ENCODE measurements around the gene SLC16A14.
"Not testable (repeated sequence)": the region's sequence is repeated elsewhere in the genome, so short reads cannot be mapped to it uniquely, and the experiment has no call there.

The SLC16A14 gene

GRCh38 chr2:230068651-230069055, at the start of gene SLC16A14:
SLC16A14 (minus strand) TSS chr2:230068924; CDS start chr2:230059352, 9,572 bp downstream.
- Mint-ChIP-seq H3K36me3 (ENCODE audit: insufficient read depth) (peaks cover 4% of the 10 kb centered on the region), H3K27me3 (peaks cover 19% of the 10 kb centered on the region), H3K27ac (ENCODE audit: low read depth) (peak within 1 kb of the TSS; percentile 30), H3K4me3 (peak within 1 kb of the TSS; percentile 82), H3K9me3 (no peaks in the 10 kb centered on the region), H3K4me1 (peaks cover 11% of the 10 kb centered on the region)
- no peak for DNase-seq (ENCODE audit: low spot score in 2 of 2)
- peak; percentile 7 for ATAC-seq (replicated peaks; ENCODE audit: extremely low read depth, poor library complexity, severe bottlenecking)

GRCh38 chr2:230106771-230107170, 38.0 kb upstream of the SLC16A14 start:
- peaks cover 22% of the 10 kb centered on the region for H3K9me3 Mint-ChIP-seq
- ATAC-seq (replicated peaks; ENCODE audit: extremely low read depth, poor library complexity, severe bottlenecking), result no peak
- H3K27ac Mint-ChIP-seq (ENCODE audit: low read depth), result no peak overlapping the region
- peaks cover 65% of the 10 kb centered on the region for H3K27me3 Mint-ChIP-seq
- no peak overlapping the region for H3K4me3 Mint-ChIP-seq
- DNase-seq (ENCODE audit: low spot score in 2 of 2), result no peak
- no peaks in the 10 kb centered on the region for H3K36me3 Mint-ChIP-seq (ENCODE audit: insufficient read depth)
- no peaks in the 10 kb centered on the region for H3K4me1 Mint-ChIP-seq

GRCh38 chr2:230101967-230102366, 33.2 kb upstream of the SLC16A14 start:
- not testable (repeated sequence) for H3K36me3 Mint-ChIP-seq (ENCODE audit: insufficient read depth); H3K4me1 Mint-ChIP-seq; ATAC-seq (replicated peaks; ENCODE audit: extremely low read depth, poor library complexity, severe bottlenecking); H3K27ac Mint-ChIP-seq (ENCODE audit: low read depth); DNase-seq (ENCODE audit: low spot score in 2 of 2); H3K4me3 Mint-ChIP-seq
- Mint-ChIP-seq H3K27me3 (peaks cover 65% of the 10 kb centered on the region), H3K9me3 (peaks cover 23% of the 10 kb centered on the region)

- DNase-seq (ENCODE audit: low spot score in 2 of 2), result no peak
- Mint-ChIP-seq H3K4me1 (no peaks in the 10 kb centered on the region), H3K4me3 (no peak overlapping the region), H3K27ac (ENCODE audit: low read depth) (no peak overlapping the region), H3K36me3 (ENCODE audit: insufficient read depth) (no peaks in the 10 kb centered on the region), H3K9me3 (peaks cover 13% of the 10 kb centered on the region), H3K27me3 (peaks cover 29% of the 10 kb centered on the region)
- ATAC-seq (replicated peaks; ENCODE audit: extremely low read depth, poor library complexity, severe bottlenecking), result no peak
These were observed 29.1 kb upstream of the SLC16A14 start for GRCh38 chr2:230097841-230098240.

GRCh38 chr2:230097424-230097823, 28.7 kb upstream of the SLC16A14 start:
- ATAC-seq (replicated peaks; ENCODE audit: extremely low read depth, poor library complexity, severe bottlenecking) (no peak), DNase-seq (ENCODE audit: low spot score in 2 of 2) (no peak)
- H3K4me1 Mint-ChIP-seq, result no peaks in the 10 kb centered on the region
- peaks cover 11% of the 10 kb centered on the region for H3K9me3 Mint-ChIP-seq
- peaks cover 29% of the 10 kb centered on the region for H3K27me3 Mint-ChIP-seq
- no peak overlapping the region for H3K27ac Mint-ChIP-seq (ENCODE audit: low read depth)
- H3K4me3 Mint-ChIP-seq, result no peak overlapping the region
- no peaks in the 10 kb centered on the region for H3K36me3 Mint-ChIP-seq (ENCODE audit: insufficient read depth)

- Mint-ChIP-seq H3K4me3 (no peak overlapping the region), H3K27me3 (peaks cover 31% of the 10 kb centered on the region), H3K4me1 (no peaks in the 10 kb centered on the region), H3K9me3 (no peaks in the 10 kb centered on the region), H3K27ac (ENCODE audit: low read depth) (no peak overlapping the region), H3K36me3 (ENCODE audit: insufficient read depth) (no peaks in the 10 kb centered on the region)
- no peak for ATAC-seq (replicated peaks; ENCODE audit: extremely low read depth, poor library complexity, severe bottlenecking)
- DNase-seq (ENCODE audit: low spot score in 2 of 2), result no peak
These were observed 22.2 kb upstream of the SLC16A14 start for GRCh38 chr2:230090967-230091366.

GRCh38 chr2:230085201-230085600, 16.5 kb upstream of the SLC16A14 start:
- Mint-ChIP-seq H3K9me3 (no peaks in the 10 kb centered on the region), H3K27ac (ENCODE audit: low read depth) (no peak overlapping the region), H3K4me1 (no peaks in the 10 kb centered on the region), H3K27me3 (no peaks in the 10 kb centered on the region), H3K36me3 (ENCODE audit: insufficient read depth) (no peaks in the 10 kb centered on the region), H3K4me3 (no peak overlapping the region)
- no peak for DNase-seq (ENCODE audit: low spot score in 2 of 2)
- ATAC-seq (replicated peaks; ENCODE audit: extremely low read depth, poor library complexity, severe bottlenecking), result no peak

- Mint-ChIP-seq H3K4me3 (no peak overlapping the region), H3K9me3 (no peaks in the 10 kb centered on the region), H3K27ac (ENCODE audit: low read depth) (no peak overlapping the region), H3K27me3 (no peaks in the 10 kb centered on the region), H3K36me3 (ENCODE audit: insufficient read depth) (no peaks in the 10 kb centered on the region), H3K4me1 (no peaks in the 10 kb centered on the region)
- DNase-seq (ENCODE audit: low spot score in 2 of 2), result no peak
- no peak for ATAC-seq (replicated peaks; ENCODE audit: extremely low read depth, poor library complexity, severe bottlenecking)
These were observed 9.3 kb upstream of the SLC16A14 start for GRCh38 chr2:230077851-230078547.

- ATAC-seq (replicated peaks; ENCODE audit: extremely low read depth, poor library complexity, severe bottlenecking) (no peak), DNase-seq (ENCODE audit: low spot score in 2 of 2) (no peak)
- no peaks in the 10 kb centered on the region for H3K9me3 Mint-ChIP-seq
- no peaks in the 10 kb centered on the region for H3K27me3 Mint-ChIP-seq
- no peaks in the 10 kb centered on the region for H3K4me1 Mint-ChIP-seq
- no peak overlapping the region for H3K4me3 Mint-ChIP-seq
- H3K36me3 Mint-ChIP-seq (ENCODE audit: insufficient read depth), result no peaks in the 10 kb centered on the region
- no peak overlapping the region for H3K27ac Mint-ChIP-seq (ENCODE audit: low read depth)
These were observed 8.1 kb upstream of the SLC16A14 start for GRCh38 chr2:230076819-230077218.

GRCh38 chr2:230075988-230076631, 7.4 kb upstream of the SLC16A14 start:
- H3K9me3 Mint-ChIP-seq, result no peaks in the 10 kb centered on the region
- no peak overlapping the region for H3K27ac Mint-ChIP-seq (ENCODE audit: low read depth)
- no peaks in the 10 kb centered on the region for H3K36me3 Mint-ChIP-seq (ENCODE audit: insufficient read depth)
- H3K27me3 Mint-ChIP-seq, result no peaks in the 10 kb centered on the region
- DNase-seq (ENCODE audit: low spot score in 2 of 2), result no peak
- no peak overlapping the region for H3K4me3 Mint-ChIP-seq
- ATAC-seq (replicated peaks; ENCODE audit: extremely low read depth, poor library complexity, severe bottlenecking), result no peak
- H3K4me1 Mint-ChIP-seq, result no peaks in the 10 kb centered on the region

GRCh38 chr2:230071421-230071820, 2.7 kb upstream of the SLC16A14 start:
- ATAC-seq (replicated peaks; ENCODE audit: extremely low read depth, poor library complexity, severe bottlenecking) (no peak), DNase-seq (ENCODE audit: low spot score in 2 of 2) (no peak)
- H3K4me3 Mint-ChIP-seq, result no peak overlapping the region
- H3K27ac Mint-ChIP-seq (ENCODE audit: low read depth), result no peak overlapping the region
- H3K4me1 Mint-ChIP-seq, result peaks cover 11% of the 10 kb centered on the region
- peaks cover 4% of the 10 kb centered on the region for H3K36me3 Mint-ChIP-seq (ENCODE audit: insufficient read depth)
- H3K27me3 Mint-ChIP-seq, result peaks cover 18% of the 10 kb centered on the region
- no peaks in the 10 kb centered on the region for H3K9me3 Mint-ChIP-seq

GRCh38 chr2:230069402-230069801, 678 bp upstream of the SLC16A14 start:
- H3K4me3 Mint-ChIP-seq, result peak overlapping the region; percentile 82
- H3K36me3 Mint-ChIP-seq (ENCODE audit: insufficient read depth), result peaks cover 4% of the 10 kb centered on the region
- peaks cover 18% of the 10 kb centered on the region for H3K27me3 Mint-ChIP-seq
- H3K4me1 Mint-ChIP-seq, result peaks cover 11% of the 10 kb centered on the region
- DNase-seq (ENCODE audit: low spot score in 2 of 2) (no peak), ATAC-seq (replicated peaks; ENCODE audit: extremely low read depth, poor library complexity, severe bottlenecking) (no peak)
- H3K27ac Mint-ChIP-seq (ENCODE audit: low read depth), result no peak overlapping the region
- no peaks in the 10 kb centered on the region for H3K9me3 Mint-ChIP-seq

GRCh38 chr2:230068016-230068650, 591 bp downstream of the SLC16A14 start:
- Mint-ChIP-seq H3K4me3 (peak overlapping the region; percentile 82), H3K27ac (ENCODE audit: low read depth) (peak overlapping the region; percentile 30), H3K27me3 (peaks cover 24% of the 10 kb centered on the region), H3K36me3 (ENCODE audit: insufficient read depth) (peaks cover 4% of the 10 kb centered on the region), H3K4me1 (peaks cover 11% of the 10 kb centered on the region), H3K9me3 (no peaks in the 10 kb centered on the region)
- peak; percentile 42 for ATAC-seq (replicated peaks; ENCODE audit: extremely low read depth, poor library complexity, severe bottlenecking)
- DNase-seq (ENCODE audit: low spot score in 2 of 2), result peak; percentile 17 to 22
